ENCODE measurements around the gene SLC5A2. TPM values are rescaled to one million over a fixed set of nuclear protein-coding genes. Genes with fewer than 3 reads are reported as not detected.

Gene SLC5A2
- total and polyA plus RNA-seq, 2 experiments from 2014 or later: 2.5 to 12.7 TPM

- H3K4me2 ChIP-seq: no peak overlapping the region
- no peak for DNase-seq (ENCODE audit: low spot score)
- H3K9me3 ChIP-seq (ENCODE audit: low read depth): no peaks in the 10 kb centered on the region
- H2AFZ ChIP-seq: no peak overlapping the region
- H3K27me3 ChIP-seq: no peaks in the 10 kb centered on the region
- WGBS (ENCODE audit: low lambda C conversion rate, missing lambda C conversion rate): 91% methylated on average over 12 of the region's 12 CpGs
- peaks cover 19% of the 10 kb centered on the region for H3K4me1 ChIP-seq (ENCODE audit: insufficient read depth)
- no peaks in the 10 kb centered on the region for H4K20me1 ChIP-seq (ENCODE audit: insufficient read depth, poor library complexity, severe bottlenecking)
- TF ChIP-seq EZH2 (IDR thresholded peaks at IDR 0.05; ENCODE audit: borderline replicate concordance) (no peak), EZH2phosphoT487 (IDR thresholded peaks at IDR 0.05; ENCODE audit: low read depth, severe bottlenecking, unreplicated experiment) (no peak)
- TF ChIP-seq, protein P1, sequence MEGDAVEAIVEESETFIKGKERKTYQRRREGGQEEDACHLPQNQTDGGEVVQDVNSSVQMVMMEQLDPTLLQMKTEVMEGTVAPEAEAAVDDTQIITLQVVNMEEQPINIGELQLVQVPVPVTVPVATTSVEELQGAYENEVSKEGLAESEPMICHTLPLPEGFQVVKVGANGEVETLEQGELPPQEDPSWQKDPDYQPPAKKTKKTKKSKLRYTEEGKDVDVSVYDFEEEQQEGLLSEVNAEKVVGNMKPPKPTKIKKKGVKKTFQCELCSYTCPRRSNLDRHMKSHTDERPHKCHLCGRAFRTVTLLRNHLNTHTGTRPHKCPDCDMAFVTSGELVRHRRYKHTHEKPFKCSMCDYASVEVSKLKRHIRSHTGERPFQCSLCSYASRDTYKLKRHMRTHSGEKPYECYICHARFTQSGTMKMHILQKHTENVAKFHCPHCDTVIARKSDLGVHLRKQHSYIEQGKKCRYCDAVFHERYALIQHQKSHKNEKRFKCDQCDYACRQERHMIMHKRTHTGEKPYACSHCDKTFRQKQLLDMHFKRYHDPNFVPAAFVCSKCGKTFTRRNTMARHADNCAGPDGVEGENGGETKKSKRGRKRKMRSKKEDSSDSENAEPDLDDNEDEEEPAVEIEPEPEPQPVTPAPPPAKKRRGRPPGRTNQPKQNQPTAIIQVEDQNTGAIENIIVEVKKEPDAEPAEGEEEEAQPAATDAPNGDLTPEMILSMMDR (IDR thresholded peaks at IDR 0.05; ENCODE audit: poor library complexity): no peak
- H3K4me3 ChIP-seq: no peak overlapping the region
- no peak overlapping the region for H3K27ac ChIP-seq
- no peaks in the 10 kb centered on the region for H3K79me2 ChIP-seq
- H3K9me2 ChIP-seq (replicated peaks; ENCODE audit: insufficient read depth): no peaks in the 10 kb centered on the region
- no peaks in the 10 kb centered on the region for H3K36me3 ChIP-seq (replicated peaks; ENCODE audit: insufficient read depth, low read depth)
Measured at GRCh38 chr16:31474773-31475738, 7.9 kb upstream of the SLC5A2 start.

DNA sequence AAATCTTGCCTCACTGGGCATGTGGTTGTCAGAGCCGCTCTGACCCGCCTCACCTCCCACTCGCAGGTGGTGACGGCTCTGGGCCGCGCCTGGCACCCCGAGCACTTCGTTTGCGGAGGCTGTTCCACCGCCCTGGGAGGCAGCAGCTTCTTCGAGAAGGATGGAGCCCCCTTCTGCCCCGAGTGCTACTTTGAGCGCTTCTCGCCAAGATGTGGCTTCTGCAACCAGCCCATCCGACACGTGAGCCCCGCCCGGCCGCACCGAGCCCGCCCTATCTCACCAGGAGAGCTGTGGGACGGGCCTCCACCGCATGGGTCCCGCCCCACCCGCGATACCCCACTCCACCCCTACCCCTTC is 7.0 kb upstream of the SLC5A2 start:
- Histone ChIP-seq H3K4me3 (no peak overlapping the region), H3K9me3 (ENCODE audit: low read depth) (no peaks in the 10 kb centered on the region), H3K4me2 (peak overlapping the region; percentile 94), H3K27me3 (no peaks in the 10 kb centered on the region), H3K27ac (peak overlapping the region; percentile 77), H3K4me1 (ENCODE audit: insufficient read depth) (peaks cover 16% of the 10 kb centered on the region), H3K9me2 (replicated peaks; ENCODE audit: insufficient read depth) (no peaks in the 10 kb centered on the region), H4K20me1 (ENCODE audit: insufficient read depth, poor library complexity, severe bottlenecking) (no peaks in the 10 kb centered on the region), H3K79me2 (no peaks in the 10 kb centered on the region), H3K36me3 (replicated peaks; ENCODE audit: insufficient read depth, low read depth) (no peaks in the 10 kb centered on the region), H2AFZ (peak overlapping the region; percentile 29)
- TF ChIP-seq, protein P1 (IDR thresholded peaks at IDR 0.05; ENCODE audit: poor library complexity): no peak
- TF ChIP-seq EZH2 (IDR thresholded peaks at IDR 0.05; ENCODE audit: borderline replicate concordance): no peak
- no peak for TF ChIP-seq EZH2phosphoT487 (IDR thresholded peaks at IDR 0.05; ENCODE audit: low read depth, severe bottlenecking, unreplicated experiment)
- DNase-seq (ENCODE audit: low spot score): no peak
- 72% methylated on average over 10 of the region's 26 CpGs for WGBS (ENCODE audit: low lambda C conversion rate, missing lambda C conversion rate)

GRCh38 chr16:31476303-31477219 is 6.4 kb upstream of the SLC5A2 start:
- no peaks in the 10 kb centered on the region for H3K79me2 ChIP-seq
- peak overlapping the region; percentile 50 for H2AFZ ChIP-seq
- WGBS (ENCODE audit: low lambda C conversion rate, missing lambda C conversion rate): 18% methylated on average over 54 of the region's 68 CpGs
- no peaks in the 10 kb centered on the region for H4K20me1 ChIP-seq (ENCODE audit: insufficient read depth, poor library complexity, severe bottlenecking)
- peak overlapping the region; percentile 94 for H3K4me2 ChIP-seq
- DNase-seq (ENCODE audit: low spot score): peak; percentile 86
- H3K27ac ChIP-seq: peak overlapping the region; percentile 95
- no peak overlapping the region for H3K4me3 ChIP-seq
- TF ChIP-seq EZH2phosphoT487 (IDR thresholded peaks at IDR 0.05; ENCODE audit: low read depth, severe bottlenecking, unreplicated experiment) (no peak), EZH2 (IDR thresholded peaks at IDR 0.05; ENCODE audit: borderline replicate concordance) (no peak)
- TF ChIP-seq, protein P1 (IDR thresholded peaks at IDR 0.05; ENCODE audit: poor library complexity): no peak
- H3K9me2 ChIP-seq (replicated peaks; ENCODE audit: insufficient read depth): no peaks in the 10 kb centered on the region
- H3K36me3 ChIP-seq (replicated peaks; ENCODE audit: insufficient read depth, low read depth): no peaks in the 10 kb centered on the region
- no peaks in the 10 kb centered on the region for H3K27me3 ChIP-seq
- H3K9me3 ChIP-seq (ENCODE audit: low read depth): no peaks in the 10 kb centered on the region
- peaks cover 10% of the 10 kb centered on the region for H3K4me1 ChIP-seq (ENCODE audit: insufficient read depth)
